ENCODE measurements around the gene P2RY1. TPM values are rescaled to one million over a fixed set of nuclear protein-coding genes. Genes with fewer than 3 reads are reported as not detected.

P2RY1 gene
- total and polyA plus RNA-seq, 7 donors = 0.25 to 1.4 (median 0.97) TPM

DNA sequence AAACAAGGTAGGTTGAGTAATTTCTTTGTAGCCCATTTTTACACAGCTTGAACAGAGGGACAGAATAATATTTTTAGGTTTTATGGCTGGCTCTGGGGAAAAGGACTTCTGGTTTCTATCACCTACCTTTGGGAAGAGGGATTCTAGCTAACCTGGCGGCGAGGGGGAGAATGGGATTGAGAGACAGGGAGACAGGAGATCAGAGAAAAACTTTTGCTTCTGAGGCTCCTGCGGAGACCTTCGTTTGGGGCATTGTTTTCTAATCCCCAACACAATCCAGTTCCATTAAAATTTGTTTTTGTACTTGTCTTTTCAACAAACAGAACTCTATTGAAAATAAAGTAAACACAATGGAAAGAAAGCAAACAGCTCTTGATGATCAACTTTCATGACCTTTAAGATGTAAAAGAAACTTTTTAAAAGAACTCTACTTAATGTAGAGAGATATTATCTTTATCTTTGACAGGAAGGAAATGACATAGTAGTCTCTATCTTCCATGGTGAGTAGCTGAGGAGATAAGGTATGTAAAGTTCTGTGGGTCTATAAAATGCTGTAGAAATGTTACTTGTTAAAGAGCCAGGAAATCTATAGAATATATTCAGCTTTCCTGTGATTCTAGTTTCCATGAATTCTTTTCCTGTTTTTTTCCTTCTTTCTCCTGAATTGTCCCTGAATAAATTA is 37.0 kb upstream of the P2RY1 start:
- DNase-seq = no peak
- H3K4me1 ChIP-seq = no peaks in the 10 kb centered on the region
- WGBS, 3 donors = 71 to 86% (median 85%) methylated on average over 4 of the region's 4 CpGs

DNA sequence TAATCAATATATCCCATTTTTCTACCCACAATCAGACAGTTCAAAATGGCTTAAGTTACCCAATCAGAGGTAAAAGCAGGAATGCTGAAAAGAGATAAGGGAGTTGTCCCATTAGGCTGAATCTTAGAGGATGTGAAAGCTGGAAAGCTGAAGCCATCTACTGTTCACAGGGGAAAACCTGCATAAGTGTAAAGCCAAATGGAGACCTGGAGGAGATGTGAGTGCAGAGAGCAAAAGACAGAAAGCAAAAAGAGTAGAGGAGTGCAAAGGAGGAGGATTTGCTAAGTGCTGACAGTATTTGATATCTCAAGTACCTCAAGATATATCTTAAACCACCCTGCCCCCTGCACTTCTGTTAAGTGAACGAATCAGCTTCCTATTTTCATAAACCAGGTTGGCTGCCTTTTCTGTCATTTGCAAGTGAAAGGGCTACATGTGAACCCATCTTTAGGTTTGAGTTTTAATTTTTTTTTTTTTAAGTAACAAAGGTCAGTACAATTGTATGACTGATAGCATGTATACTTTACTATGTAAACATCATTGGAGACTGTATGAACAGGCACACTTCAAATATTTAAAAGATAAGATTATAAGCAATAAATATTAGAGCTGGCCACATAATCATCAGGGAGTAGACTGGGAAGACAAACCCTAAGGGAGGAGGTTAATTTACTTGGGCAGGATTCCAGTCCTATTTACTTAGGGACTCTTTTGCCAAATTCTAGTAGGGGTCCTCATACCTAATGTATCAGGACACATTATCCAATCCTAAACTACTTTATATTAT is 22.8 kb upstream of the P2RY1 start:
- Histone ChIP-seq H3K36me3 (ENCODE audit: insufficient read depth in 1 of 2, low read depth in 1 of 2) (no peaks in the 10 kb centered on the region), H3K27ac (no peak overlapping the region), H3K27me3 (ENCODE audit: insufficient read depth in 3 of 3, low read length in 2 of 3) (no peaks in the 10 kb centered on the region), H3K4me1 (no peaks in the 10 kb centered on the region), H3K9me3 (no peaks in the 10 kb centered on the region), H3K4me3 (no peak overlapping the region)
- DNase-seq = no peak
- intact Hi-C loops (cut with DNase I) = no loop called here
- WGBS, 3 donors = 71 to 91% (median 85%) methylated on average over 1 of the region's 1 CpG
- TF ChIP-seq, protein P1, sequence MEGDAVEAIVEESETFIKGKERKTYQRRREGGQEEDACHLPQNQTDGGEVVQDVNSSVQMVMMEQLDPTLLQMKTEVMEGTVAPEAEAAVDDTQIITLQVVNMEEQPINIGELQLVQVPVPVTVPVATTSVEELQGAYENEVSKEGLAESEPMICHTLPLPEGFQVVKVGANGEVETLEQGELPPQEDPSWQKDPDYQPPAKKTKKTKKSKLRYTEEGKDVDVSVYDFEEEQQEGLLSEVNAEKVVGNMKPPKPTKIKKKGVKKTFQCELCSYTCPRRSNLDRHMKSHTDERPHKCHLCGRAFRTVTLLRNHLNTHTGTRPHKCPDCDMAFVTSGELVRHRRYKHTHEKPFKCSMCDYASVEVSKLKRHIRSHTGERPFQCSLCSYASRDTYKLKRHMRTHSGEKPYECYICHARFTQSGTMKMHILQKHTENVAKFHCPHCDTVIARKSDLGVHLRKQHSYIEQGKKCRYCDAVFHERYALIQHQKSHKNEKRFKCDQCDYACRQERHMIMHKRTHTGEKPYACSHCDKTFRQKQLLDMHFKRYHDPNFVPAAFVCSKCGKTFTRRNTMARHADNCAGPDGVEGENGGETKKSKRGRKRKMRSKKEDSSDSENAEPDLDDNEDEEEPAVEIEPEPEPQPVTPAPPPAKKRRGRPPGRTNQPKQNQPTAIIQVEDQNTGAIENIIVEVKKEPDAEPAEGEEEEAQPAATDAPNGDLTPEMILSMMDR (IDR thresholded peaks at IDR 0.05) = no peak
- no peak for ATAC-seq

More for the DNA sequence above, 37.0 kb upstream of the P2RY1 start:
- Histone ChIP-seq H3K4me3 (no peak overlapping the region), H3K27me3 (ENCODE audit: insufficient read depth in 3 of 3, low read length in 2 of 3) (no peaks in the 10 kb centered on the region), H3K27ac (no peak overlapping the region), H3K36me3 (ENCODE audit: insufficient read depth in 1 of 2, low read depth in 1 of 2) (no peaks in the 10 kb centered on the region), H3K9me3 (no peaks in the 10 kb centered on the region)
- ATAC-seq = no peak
- intact Hi-C loops (cut with DNase I) = no loop called here
- TF ChIP-seq, protein P1 (IDR thresholded peaks at IDR 0.05) = no peak

DNA sequence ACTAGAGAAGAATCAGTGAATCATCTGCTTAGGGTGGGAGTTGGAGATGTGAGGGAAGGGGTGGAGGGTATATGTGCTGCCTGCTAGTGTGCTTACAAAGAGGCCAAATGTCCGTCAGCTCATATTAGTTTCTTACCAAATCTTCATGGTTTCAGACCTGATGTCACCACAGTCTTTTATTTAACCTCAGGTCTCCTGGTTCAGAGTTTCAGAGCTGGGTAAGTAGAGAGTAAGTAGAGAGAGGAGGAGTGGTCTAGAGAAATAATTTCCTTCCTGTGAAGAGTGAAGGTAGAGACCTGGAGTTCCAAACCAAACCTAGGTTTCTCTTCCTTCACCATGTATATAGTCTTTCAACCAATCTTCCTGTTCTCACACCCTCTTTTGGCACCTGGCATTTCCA is 17.5 kb upstream of the P2RY1 start:
- no peaks in the 10 kb centered on the region for H3K27me3 ChIP-seq (ENCODE audit: insufficient read depth in 3 of 3, low read length in 2 of 3)
- TF ChIP-seq, protein P1 (IDR thresholded peaks at IDR 0.05) = no peak

DNA sequence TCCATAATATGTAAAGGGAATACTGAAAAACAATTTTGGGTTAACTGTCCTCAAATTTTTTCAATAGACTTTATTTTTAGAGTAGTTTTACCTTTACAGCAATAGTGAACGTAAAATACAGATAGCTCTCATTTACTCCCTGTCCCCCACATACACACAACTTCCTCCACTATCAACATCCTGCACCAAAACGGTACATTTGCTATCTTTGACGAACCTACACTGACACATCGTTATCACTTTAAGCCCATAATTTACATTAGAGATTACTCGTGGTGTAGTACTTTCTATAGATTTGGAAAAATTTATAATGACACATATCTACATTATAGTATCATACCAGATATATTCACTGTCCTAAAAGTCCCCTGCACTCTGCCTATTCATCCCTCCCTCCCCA is 16.9 kb upstream of the P2RY1 start:
- Histone ChIP-seq H3K27me3 (ENCODE audit: insufficient read depth in 3 of 3, low read length in 2 of 3) (no peaks in the 10 kb centered on the region), H3K27ac (no peak overlapping the region), H3K9me3 (no peaks in the 10 kb centered on the region), H3K4me1 (no peaks in the 10 kb centered on the region), H3K36me3 (ENCODE audit: insufficient read depth in 1 of 2, low read depth in 1 of 2) (no peaks in the 10 kb centered on the region), H3K4me3 (no peak overlapping the region)
- no peak for DNase-seq
- 78 to 85% (median 83%) methylated on average over 5 of the region's 5 CpGs for WGBS, 3 donors
- intact Hi-C loops (cut with DNase I) = no loop called here
- no peak for ATAC-seq
- TF ChIP-seq, protein P1 (IDR thresholded peaks at IDR 0.05) = no peak

More for the DNA sequence above, 17.5 kb upstream of the P2RY1 start:
- no peak for DNase-seq
- H3K9me3 ChIP-seq = no peaks in the 10 kb centered on the region
- ATAC-seq = no peak
- H3K27ac ChIP-seq = no peak overlapping the region
- WGBS, 3 donors = 79 to 93% methylated on average over 1 of the region's 1 CpG; no CpG with 5 or more reads in 1 of the 3 donors
- H3K4me1 ChIP-seq = no peaks in the 10 kb centered on the region
- intact Hi-C loops (cut with DNase I) = no loop called here
- no peak overlapping the region for H3K4me3 ChIP-seq
- no peaks in the 10 kb centered on the region for H3K36me3 ChIP-seq (ENCODE audit: insufficient read depth in 1 of 2, low read depth in 1 of 2)
